Stimulated activated CD4-positive, alpha-beta T cell treated with anti-CD3 and anti-CD28 coated beads, Interleukin-4, amount 100 ng/mL, for 1 hour (primary cell): ENCODE measurements around the gene LPP.

Experiments used
- DNase-seq: peaks from one replicate; pipeline ENCODE4 v3.0.0-alpha.2; 2020

LPP gene

DNA sequence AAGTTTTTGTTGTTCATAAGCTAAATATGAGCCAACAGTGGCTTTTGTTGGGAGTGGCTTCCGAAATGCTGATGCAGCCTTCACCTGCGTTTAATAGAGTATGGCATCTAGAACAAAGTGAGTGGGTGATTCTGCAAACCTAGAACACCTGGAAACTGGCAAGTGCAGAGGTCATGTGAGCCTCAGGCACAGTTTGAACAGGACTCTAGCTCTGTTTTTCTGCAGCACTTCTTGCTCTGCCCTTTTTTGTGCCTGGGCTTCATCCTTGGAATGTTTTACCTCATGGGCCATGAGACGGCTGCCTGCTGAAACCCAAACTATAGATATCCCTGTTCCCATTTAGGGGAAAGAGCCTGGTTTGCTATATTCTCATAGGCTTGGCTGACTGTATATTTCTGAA, 73.5 kb downstream of the LPP start:
- DNase-seq: no peak

DNA sequence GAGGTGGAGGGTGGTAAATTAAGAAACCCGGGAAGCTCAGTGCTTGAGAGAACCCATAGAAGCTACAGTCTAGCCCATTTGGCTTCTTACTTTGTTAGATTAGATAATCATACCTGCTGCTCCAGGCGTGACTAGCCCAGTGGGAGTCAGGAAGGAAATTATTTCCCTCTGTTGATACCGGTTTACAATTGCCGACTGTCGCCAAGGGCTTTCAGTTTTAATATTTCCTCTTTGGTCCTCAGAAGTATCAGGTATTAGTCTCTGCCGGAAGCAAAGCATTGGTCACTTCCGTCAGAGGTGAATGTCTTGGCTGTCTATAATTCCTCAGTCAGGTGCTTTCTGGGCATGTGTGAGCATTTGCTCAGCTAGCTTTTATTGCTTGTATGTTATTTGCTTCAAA, 75.2 kb downstream of the LPP start:
- DNase-seq: no peak

DNA sequence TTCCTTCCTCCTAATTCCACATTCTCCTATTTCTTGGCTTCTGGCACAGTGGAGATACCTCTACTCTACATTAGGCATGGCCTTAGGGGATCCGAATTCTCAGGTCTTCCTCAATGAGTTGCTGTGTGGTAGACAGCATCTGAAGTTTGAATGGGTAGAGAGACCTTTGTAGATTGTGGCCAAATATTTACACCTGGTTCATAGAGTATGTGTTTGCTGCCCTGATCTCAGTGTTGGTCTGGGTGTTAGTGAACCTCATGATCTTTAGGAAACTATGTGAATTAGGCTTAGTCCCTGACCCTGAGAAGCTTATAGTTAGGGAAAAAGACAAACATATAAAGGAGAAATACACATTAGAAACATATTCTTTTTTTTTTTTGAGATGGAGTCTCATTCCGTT, 75.8 kb downstream of the LPP start:
- DNase-seq: no peak

DNA sequence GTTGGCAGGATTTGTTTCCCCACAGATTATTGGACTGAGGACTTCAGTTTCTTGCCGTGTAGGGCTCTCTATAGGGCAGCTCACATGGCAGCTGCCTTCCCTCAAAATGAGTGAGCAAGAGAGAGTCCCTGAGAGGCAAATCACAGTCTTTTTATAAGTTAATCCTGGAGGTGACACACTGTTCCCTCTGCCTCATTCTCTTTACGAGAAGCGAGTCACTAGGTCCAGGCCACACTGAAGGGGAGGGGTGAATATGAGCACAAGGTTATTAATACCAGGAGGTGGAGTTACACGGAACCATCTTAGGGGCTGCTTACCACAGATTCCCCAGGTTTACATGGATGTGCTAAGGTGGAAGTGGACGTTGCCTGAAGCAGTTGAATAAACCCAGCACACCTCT, 77.0 kb downstream of the LPP start:
- no peak for DNase-seq

DNA sequence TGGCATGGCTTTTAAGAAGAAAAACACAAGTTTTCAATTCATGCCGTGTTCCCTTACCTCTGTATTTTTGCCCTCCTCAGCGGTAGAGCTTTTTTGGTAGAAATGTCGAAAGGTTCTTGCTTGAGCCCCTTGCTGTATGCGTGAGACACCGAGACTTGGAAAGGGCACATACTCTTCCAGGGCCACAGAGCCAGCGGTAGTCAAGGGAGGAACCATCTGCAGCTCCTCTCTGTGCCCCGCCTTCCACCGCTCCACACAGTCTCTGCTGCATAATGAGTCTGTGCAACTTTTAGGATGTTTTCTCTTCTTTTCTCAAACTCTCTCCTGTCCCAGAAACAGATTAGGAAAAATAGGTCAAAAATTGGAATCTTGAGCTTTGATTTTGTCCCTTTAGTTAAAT, 77.5 kb downstream of the LPP start:
- no peak for DNase-seq

DNA sequence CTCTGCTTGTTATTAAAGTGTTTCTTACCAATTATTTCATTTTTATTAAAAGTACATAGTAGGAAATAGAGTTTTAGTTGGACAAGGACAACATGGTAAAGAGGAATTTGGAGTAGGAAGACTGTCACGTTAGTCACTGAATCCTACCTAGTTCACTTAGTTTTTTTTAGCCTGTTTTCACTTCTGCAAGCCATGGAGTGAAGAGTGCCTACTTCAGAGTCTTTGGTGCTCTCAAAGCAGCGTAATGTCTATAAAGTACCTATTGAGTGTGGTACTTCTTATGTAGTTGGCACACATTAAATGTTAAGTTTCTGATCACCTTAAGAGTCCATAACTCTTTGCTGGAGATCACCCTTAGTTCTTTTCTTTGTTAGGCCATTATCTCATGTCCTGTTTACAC, 78.7 kb downstream of the LPP start:
- no peak for DNase-seq

DNA sequence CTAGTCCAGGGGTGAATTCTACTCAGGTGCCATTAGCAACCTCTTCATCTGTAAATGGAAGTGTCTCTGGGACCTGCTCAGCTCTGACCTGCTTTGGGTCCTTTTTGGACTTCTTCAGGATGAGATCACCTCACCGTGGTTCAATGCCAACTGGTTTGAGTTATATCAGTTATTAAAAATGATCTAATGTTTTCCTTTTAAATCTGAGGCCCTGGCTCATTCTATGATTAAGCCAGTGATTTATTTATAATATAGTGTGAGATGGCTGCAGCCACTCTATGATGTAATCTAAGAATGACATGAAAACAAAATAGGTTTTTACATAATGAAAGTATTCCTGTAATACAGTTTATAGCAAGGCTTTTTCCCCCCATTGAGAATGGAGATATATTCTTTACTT, 79.4 kb downstream of the LPP start:
- no peak for DNase-seq

DNA sequence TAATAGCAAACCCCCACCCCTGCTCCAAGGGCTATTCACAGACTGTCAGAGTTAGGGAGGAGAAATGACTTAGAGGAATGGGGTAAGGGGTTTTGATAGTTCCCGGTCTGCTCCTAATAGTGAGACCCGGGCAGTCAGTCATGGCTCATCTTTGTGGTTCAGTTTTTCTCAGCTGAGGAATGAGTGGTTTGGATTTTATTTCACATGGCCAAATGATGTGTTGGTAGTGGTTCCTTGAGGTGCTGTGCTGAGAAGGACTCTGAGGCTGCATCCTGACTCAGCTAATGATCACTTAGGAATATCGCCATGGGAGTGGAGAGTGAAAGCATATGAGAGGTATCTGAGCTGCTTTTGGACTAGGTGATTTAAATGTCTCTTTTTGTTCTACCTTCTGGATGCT, 80.2 kb downstream of the LPP start:
- DNase-seq: no peak

DNA sequence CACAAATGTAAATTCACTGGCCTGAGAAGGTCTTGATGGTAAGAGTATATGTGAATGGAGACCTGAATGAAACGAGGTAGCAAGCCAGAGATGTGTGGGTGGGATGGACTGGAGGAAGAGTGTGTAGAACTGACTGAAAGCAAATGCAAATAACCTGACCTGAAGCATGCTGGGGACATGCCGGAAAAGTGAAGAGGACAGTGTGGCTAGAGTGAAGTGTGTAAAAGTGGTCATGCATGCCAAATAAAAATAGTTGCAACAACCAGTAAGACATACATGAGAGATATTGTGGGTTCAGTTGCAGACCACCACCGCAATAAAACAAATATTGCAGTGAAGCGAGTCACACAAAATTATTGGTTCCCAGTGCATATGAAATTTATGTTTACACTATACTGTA, 82.3 kb downstream of the LPP start:
- DNase-seq: no peak

DNA sequence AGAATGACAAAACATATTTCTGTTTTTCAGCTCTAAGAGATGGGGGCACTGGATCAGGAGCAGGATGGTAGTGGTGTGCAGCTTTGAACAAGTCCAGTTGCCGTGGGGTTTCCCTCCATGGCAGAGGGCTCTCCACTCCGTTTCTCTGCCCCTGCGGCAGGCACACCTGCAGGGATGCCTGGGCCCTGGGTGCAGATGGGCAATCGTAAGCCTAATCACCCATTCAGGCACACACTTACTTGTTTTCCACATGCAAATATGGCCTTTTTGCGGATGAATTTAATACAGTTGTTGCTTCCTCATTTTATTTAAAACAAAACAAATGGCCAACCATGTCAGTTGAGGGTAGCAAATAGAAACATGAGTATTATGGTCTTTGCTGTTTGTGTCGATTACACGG, 85.1 kb downstream of the LPP start:
- DNase-seq: no peak

DNA sequence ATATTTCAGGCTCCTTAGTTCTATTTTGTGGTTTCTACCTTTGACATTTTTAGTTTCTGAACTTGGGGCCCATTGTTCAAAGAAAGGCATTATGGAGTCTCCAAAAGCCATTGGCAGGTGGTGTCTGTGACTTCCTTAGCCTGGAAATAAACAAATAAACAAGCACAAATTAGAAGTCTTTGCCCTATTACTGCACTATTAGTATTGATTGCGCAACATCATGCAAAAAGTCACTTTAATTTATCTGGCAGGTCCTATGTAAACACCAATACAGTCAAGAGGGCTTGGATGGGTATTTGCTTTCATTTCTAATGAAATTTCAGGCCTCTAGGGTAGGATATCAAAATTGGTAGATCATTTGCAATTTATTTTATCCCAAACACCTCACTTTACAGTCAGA, 85.6 kb downstream of the LPP start:
- DNase-seq: no peak

DNA sequence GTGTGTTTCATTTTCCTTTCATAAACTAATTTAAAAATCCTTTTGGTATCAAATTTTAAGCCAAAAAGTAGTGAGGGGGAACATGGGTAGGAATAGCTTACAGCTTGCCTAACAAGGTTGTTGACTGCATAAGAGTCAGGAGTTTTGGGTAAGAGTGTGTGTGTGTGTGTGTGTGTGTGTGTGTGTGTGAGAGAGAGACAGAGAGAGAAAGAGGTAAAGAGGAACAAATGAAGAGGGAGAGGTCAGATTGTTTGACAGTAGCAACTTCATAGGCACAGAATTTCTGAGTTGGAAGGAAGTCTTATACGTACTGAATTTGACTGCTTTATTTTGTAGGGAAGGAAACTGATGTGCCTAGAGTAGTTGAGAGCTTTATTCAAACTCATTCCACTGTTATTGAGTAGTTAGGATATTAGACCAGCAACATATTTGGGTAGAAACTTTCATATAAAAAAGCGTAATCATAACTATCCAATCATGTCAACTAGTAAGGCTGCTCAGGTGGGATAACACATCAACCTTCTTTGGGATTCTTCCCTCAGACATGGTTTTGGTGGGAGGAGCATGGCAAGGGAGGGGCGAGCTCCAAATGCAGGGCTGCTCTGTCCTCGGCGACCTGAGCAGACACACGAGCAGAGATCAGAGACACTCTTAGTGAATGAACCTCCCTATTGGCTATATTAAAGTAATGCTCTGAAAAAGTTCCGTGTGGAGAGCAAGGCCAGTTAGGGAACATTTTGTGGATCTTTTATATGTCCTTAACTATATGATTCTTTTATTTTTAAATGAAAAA, 86.4 kb downstream of the LPP start:
- DNase-seq: no peak

DNA sequence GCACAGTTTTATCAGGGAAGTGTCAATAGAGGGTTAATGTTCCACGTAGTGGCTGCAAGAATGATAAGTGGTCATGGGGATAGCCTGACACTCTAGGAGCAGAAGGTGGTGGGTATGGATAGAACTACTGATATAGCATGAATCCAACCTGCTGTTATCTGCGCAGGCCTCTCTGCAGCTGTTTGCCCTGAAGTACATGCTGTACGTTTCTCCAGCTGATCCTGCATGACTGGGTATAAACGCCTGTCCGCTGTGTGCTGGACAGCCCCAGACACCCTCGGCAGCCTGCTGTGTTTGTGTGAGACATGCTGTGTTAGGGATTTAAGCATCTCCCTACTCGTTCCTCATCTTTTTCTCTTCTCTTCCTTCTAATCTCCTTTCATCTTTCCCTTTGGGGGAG, 87.1 kb downstream of the LPP start:
- DNase-seq: no peak

DNA sequence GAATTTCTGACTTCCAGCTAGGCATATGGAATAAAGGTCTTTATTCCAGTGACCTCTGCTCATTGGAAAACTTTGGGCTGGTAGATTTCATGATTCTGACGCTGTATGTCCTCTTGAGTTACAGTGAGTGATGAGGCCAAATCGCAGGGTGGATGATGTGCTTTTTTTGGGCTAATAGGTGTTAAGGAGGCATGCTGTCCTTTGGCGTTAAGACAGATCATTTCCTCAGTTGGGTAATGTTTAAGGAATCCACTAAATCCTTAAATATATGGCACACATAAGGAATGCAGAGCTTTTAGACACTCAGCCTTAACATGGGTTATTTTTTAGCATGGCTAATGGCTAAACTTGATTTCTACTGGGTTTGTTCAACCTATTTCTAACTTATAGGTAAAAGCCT, 87.9 kb downstream of the LPP start:
- no peak for DNase-seq

DNA sequence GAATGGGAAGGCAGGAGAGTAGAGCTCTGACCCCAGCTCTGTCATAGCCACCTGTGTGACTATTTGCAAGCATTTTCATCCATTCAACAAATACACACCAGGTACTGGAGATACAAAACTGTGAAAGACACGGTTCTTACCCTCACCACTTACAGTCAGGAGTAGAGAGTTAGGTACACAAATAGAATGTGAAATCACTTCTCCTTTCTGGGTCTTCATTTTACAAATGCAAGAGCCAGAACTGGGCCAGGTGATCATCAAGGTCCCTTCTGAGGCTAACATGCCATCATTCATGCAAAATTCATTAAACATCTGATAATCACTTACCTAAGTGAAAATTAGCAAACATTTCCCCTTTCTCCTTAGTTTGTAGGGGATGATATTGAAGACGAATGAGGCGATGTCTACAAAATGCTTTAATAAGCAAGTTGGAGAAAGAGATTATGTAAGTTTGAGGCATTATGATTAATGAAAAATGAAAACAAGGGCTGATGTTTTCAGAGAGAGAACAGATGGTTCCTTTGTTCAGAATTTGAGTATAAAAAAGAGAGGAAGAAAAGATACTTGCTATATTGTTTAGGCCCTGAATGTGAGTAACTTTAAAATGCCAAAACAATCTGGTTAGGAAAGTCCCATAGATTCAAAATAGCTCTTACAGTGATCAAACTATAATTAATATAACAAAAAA, 88.6 kb downstream of the LPP start:
- no peak for DNase-seq

DNA sequence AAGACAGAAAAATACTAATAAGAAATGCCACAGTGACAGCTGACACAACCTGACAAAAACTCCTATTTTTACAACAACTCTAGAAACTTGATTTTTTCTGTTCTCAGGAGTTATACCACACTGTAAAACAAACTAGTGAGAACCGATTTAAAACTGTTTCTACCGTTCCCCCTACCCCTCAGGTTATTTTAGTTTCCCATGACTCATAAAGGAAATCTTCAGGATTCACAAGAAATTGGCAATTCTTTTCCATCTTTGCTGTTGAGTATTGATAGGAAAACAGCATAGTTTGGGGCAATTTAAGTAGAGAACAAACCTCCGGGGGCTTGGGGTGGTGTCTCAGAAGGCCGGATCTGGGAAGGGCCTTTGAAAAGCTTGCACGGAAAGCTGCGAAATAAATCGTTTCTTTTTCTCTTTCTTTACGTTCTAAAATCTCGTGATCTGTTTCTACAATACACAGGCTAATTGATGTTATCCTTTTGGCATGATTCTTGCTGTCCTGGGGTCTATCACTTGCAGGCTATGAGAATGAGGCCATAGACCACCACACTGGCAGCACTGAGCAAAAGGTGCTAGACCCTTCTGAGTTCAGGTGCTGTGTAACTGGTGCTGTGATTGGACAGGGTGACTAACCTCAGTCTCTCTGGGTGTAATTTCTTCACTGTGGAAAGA, 89.3 kb downstream of the LPP start:
- no peak for DNase-seq

DNA sequence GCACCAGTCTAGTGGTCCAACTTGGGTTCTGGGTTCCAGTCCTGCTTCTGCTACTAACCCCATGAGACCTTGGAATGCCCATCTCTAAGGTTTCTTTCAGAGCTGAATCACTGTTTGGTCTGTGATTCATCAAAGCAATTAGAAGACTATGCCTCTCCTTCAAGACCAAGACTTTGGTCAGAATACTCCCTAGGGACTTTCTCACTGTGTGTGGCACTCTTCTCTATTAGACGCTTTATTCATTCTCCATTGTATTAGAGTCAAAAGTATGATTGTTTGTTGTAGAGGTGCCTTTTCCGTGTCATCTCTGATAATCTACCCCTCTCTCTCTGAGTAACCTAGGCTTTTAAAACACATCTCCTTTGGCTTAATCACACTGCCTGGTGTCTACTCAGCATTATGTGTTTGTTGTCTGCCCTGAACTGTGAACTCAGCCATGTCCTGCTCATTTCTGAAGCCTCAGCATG, 90.5 kb downstream of the LPP start:
- no peak for DNase-seq

DNA sequence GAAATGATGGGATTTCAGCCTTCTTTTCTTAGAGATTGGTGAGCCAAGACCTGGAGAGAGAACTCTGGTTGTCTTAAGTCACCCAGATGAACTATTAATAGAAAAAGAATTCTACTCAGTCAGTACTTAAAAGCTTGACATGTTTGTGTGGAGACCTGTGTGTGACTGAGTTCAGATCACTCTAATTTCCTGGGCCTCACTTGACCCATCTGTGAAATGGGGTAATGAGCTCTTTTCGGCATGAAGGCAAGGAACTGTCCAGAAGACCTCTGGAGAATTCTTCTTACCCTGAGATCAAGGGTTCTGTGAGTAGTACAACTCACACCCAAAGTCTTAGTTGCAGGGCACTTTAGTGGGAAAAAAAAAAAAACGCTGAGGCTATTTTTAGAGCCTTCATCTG, 92.9 kb downstream of the LPP start:
- no peak for DNase-seq

DNA sequence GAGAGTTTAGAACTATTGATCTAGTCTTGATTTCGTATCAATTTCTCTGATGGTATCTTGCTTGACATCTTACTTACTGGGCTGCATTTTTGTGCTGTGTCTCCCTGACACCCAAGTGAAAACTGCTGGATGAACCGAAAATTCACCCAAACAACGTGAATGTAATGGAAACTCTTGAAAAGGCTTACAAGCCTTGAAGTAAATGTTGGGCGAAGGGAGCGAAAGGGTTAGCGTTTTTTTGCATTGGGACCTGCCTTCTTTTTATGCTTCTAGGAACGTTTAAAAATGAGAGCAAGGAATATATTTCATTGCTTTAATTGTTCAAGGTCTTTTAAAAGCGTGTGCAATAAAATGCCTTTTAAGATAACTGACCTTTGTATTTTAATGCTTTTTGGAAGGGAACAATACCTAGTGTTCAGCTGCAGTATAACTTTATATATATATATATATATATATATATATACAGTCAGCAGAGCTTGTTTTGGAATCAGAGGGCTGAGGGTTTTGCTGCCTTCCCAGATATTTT, 94.1 kb downstream of the LPP start:
- DNase-seq: no peak

DNA sequence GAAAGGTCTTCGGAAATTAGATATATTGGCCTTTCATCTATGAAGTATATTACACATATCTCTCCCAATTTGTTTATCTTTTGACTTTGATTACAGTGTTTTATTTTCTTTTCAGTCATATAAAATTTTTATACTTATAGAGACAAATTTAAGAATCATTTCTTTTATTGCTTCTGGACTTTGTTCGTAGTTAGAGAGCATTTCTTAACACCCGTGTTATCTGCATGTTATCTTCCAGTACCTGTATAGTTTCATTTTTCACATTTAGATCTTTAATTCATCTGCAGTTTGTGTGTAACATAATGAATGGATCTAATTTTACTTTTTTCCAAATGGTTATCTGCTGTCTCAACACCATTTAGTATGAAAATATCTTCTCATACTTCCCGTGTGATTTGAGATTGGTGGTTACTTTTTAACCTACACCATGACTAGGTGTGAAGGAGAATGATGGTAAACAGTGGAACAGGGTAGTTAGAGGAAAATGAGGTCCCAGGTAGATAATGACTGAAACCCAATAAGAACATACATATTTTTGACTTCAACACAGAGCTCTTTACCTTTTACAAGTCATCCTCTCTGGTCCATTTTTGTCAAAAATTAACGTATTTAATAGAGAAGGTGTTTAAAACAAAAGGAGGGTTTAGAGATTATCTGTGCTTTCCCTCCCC, 99.3 kb downstream of the LPP start:
- no peak for DNase-seq

DNA sequence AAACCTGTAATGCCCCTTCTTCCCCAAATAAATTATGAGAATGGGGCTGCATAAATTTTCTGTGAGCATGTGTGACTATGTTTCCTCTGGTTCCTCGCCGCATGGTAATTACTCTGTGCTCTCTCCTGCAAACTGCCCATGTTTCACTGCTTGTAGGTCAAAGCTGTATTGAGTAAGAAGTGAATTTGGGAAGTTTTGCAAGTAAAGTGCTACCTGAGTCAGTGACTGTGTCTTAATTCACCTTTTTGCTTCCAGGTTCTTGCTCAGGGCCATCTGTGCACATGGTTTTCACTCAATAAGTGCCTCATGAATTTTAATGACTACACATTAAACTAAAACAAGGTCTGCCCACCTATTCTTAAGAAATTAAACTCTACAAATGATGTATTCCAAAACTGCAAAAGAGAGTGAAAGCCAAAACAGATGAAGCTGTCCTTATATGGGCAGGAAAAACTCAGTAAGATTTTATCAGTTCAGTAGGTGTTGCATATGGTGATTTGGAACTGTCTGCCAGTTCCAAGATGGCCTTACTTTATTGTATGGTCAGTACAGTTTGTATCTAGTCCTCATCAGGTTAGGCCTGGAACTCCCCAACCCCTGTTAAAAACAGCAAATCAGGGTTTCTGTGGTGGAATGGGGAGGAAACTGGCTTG, 100.0 kb downstream of the LPP start:
- no peak for DNase-seq

DNA sequence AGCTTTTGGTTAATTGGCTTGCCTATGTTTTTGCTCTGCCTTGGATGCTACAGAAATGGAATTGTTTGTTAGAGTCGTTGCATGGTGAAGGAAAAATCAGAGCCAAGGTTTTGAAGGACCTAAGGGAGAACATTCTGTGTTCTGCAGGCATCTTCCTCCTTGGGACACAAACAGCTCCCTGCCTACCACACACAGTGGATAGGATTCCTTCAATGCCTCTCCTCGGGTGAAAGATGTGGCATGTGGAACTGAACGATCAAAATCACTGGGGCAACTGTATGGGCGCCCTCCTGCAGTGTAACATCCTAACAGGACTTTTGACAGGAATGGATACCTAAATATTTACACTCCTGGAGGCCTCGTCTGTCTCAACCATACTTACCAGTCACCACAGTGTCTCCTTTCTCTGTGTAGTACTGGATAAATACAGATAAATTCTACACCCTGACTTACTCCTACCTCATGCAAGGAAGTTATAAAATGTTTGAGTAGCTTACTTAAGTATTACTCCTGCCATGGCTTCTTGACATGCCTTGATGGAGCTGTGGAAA, 100.6 kb downstream of the LPP start:
- no peak for DNase-seq

DNA sequence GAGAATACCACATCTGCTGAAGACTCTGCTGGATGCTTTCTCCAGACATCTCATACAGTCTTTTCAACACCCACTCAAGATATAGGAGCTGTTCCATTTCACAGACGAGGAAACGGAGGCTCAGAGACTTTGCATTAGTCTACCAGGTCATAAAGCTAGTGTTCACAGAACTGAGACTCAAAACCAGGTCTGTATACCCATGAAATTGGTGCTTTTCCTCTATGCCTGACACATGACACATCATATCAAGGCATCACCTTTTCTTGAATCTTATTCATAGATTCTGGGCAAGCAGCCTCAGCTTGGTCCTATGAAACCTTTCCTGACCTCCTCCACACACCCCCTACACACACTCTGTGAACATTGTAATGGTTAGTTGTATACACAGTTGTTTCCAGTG, 101.2 kb downstream of the LPP start:
- no peak for DNase-seq
